ENCODE measurements around the gene TP53. TPM values are rescaled to one million over a fixed set of nuclear protein-coding genes. Genes with fewer than 3 reads are reported as not detected.

The TP53 gene
- total and polyA plus RNA-seq, 7 experiments from 2014 or later = 30.9 to 226 (median 59.1) TPM

Other genes starting within 250 kb of the TP53 start
- gene FGF11, start 248.0 kb downstream of the TP53 start, total RNA-seq = 10 to 100 TPM in 1 of 5 experiments, 1 to 10 TPM in 4; 2.8 to 39.7 (median 3.4) TPM
- gene FGF11, start 248.0 kb downstream of the TP53 start, polyA plus RNA-seq = under 1 TPM in 1 of 2 donors, not detected in 1; 0.09 TPM
- 10 to 100 TPM in 1 of 5 experiments, 1 to 10 TPM in 4; 6.0 to 14.6 (median 7.2) TPM for gene CHRNB1, start 242.4 kb downstream of the TP53 start, total RNA-seq
- gene CHRNB1, start 242.4 kb downstream of the TP53 start, polyA plus RNA-seq = 10 to 100 TPM; 14.9 to 24.8 TPM
- 10 to 100 TPM; 30.3 to 89.2 (median 64.1) TPM for gene ZBTB4, start 207.9 kb downstream of the TP53 start, total RNA-seq
- 10 to 100 TPM; 15.3 to 25.5 TPM for gene ZBTB4, start 207.9 kb downstream of the TP53 start, polyA plus RNA-seq
- under 1 TPM in 1 of 5 experiments, not detected in 4; 0.16 TPM for gene SLC35G6, start 206.0 kb downstream of the TP53 start, total RNA-seq
- gene SLC35G6, start 206.0 kb downstream of the TP53 start, polyA plus RNA-seq = not detected
- 100 to 1,000 TPM; 165 to 501 (median 225) TPM for gene POLR2A, start 203.1 kb downstream of the TP53 start, total RNA-seq
- gene POLR2A, start 203.1 kb downstream of the TP53 start, polyA plus RNA-seq = 10 to 100 TPM; 43.6 to 82.4 TPM
- gene TNFSF12, start 138.4 kb downstream of the TP53 start, total RNA-seq = 10 to 100 TPM; 27.3 to 82.4 (median 36.9) TPM
- 10 to 100 TPM; 25.4 to 36.1 TPM for gene TNFSF12, start 138.4 kb downstream of the TP53 start, polyA plus RNA-seq
- gene TNFSF13, start 128.7 kb downstream of the TP53 start, total RNA-seq = 10 to 100 TPM in 1 of 5 experiments, 1 to 10 TPM in 4; 2.0 to 45.6 (median 4.4) TPM
- 1 to 10 TPM; 1.1 to 1.5 TPM for gene TNFSF13, start 128.7 kb downstream of the TP53 start, polyA plus RNA-seq
- 10 to 100 TPM; 35.0 to 43.8 (median 40.8) TPM for gene SENP3, start 125.6 kb downstream of the TP53 start, total RNA-seq
- gene SENP3, start 125.6 kb downstream of the TP53 start, polyA plus RNA-seq = 10 to 100 TPM; 13.2 to 20.6 TPM
- gene CD68, start 107.9 kb downstream of the TP53 start, total RNA-seq = 100 to 1,000 TPM in 1 of 5 experiments, 10 to 100 TPM in 2, 1 to 10 TPM in 2; 6.8 to 176 (median 18.8) TPM
- gene CD68, start 107.9 kb downstream of the TP53 start, polyA plus RNA-seq = under 1 TPM; 0.12 to 0.21 TPM
- gene MPDU1, start 103.6 kb downstream of the TP53 start, total RNA-seq = 10 to 100 TPM; 25.4 to 79.8 (median 31.4) TPM
- gene MPDU1, start 103.6 kb downstream of the TP53 start, polyA plus RNA-seq = 10 to 100 TPM; 39.1 to 52.3 TPM
- 1 to 10 TPM in 2 of 5 experiments, under 1 TPM in 3; 0.44 to 1.6 (median 0.56) TPM for gene SOX15, start 97.4 kb downstream of the TP53 start, total RNA-seq
- not detected for gene SOX15, start 97.4 kb downstream of the TP53 start, polyA plus RNA-seq
- gene FXR2, start 72.6 kb downstream of the TP53 start, total RNA-seq = 10 to 100 TPM; 24.6 to 46.9 (median 34.0) TPM
- 10 to 100 TPM in 1 of 2 donors, 1 to 10 TPM in 1; 5.5 to 21.6 TPM for gene FXR2, start 72.6 kb downstream of the TP53 start, polyA plus RNA-seq
- gene SAT2, start 59.7 kb downstream of the TP53 start, total RNA-seq = 10 to 100 TPM; 26.5 to 95.0 (median 77.2) TPM
- 10 to 100 TPM; 42.0 to 47.2 TPM for gene SAT2, start 59.7 kb downstream of the TP53 start, polyA plus RNA-seq
- not detected for gene SHBG, start 57.4 kb downstream of the TP53 start, total RNA-seq
- not detected for gene SHBG, start 57.4 kb downstream of the TP53 start, polyA plus RNA-seq
- gene ATP1B2, start 36.6 kb downstream of the TP53 start, total RNA-seq = 1 to 10 TPM in 1 of 5 experiments, under 1 TPM in 4; 0.12 to 1.1 (median 0.29) TPM
- not detected for gene ATP1B2, start 36.6 kb downstream of the TP53 start, polyA plus RNA-seq
- 10 to 100 TPM in 2 of 5 experiments, 1 to 10 TPM in 3; 6.7 to 21.1 (median 9.6) TPM for gene WRAP53, start 987 bp upstream of the TP53 start, total RNA-seq
- 10 to 100 TPM in 1 of 2 donors, 1 to 10 TPM in 1; 9.6 to 18.9 TPM for gene WRAP53, start 987 bp upstream of the TP53 start, polyA plus RNA-seq
- gene EFNB3, start 17.7 kb upstream of the TP53 start, total RNA-seq = not detected
- gene EFNB3, start 17.7 kb upstream of the TP53 start, polyA plus RNA-seq = not detected
- under 1 TPM in 1 of 5 experiments, not detected in 4; 0.03 TPM for gene DNAH2, start 30.3 kb upstream of the TP53 start, total RNA-seq
- gene DNAH2, start 30.3 kb upstream of the TP53 start, polyA plus RNA-seq = not detected
- 100 to 1,000 TPM in 4 of 5 experiments, 10 to 100 TPM in 1; 32.2 to 179 (median 120) TPM for gene KDM6B, start 146.7 kb upstream of the TP53 start, total RNA-seq
- 1 to 10 TPM in 1 of 2 donors, under 1 TPM in 1; 0.95 to 1.5 TPM for gene KDM6B, start 146.7 kb upstream of the TP53 start, polyA plus RNA-seq
- 10 to 100 TPM in 4 of 5 experiments, under 1 TPM in 1; 0.70 to 32.7 (median 11.6) TPM for gene TMEM88, start 167.6 kb upstream of the TP53 start, total RNA-seq
- gene TMEM88, start 167.6 kb upstream of the TP53 start, polyA plus RNA-seq = not detected
- 10 to 100 TPM; 22.1 to 63.8 (median 24.9) TPM for gene NAA38, start 170.1 kb upstream of the TP53 start, total RNA-seq
- 100 to 1,000 TPM; 113 to 132 TPM for gene NAA38, start 170.1 kb upstream of the TP53 start, polyA plus RNA-seq
- 10 to 100 TPM in 2 of 5 experiments, 1 to 10 TPM in 3; 8.4 to 14.2 (median 9.5) TPM for gene CYB5D1, start 170.5 kb upstream of the TP53 start, total RNA-seq
- gene CYB5D1, start 170.5 kb upstream of the TP53 start, polyA plus RNA-seq = 1 to 10 TPM; 7.5 to 7.9 TPM
- 100 to 1,000 TPM; 189 to 417 (median 359) TPM for gene CHD3, start 201.3 kb upstream of the TP53 start, total RNA-seq
- 10 to 100 TPM; 12.7 to 39.3 TPM for gene CHD3, start 201.3 kb upstream of the TP53 start, polyA plus RNA-seq
- 1 to 10 TPM; 2.6 to 8.2 (median 5.5) TPM for gene RNF227, start 228.8 kb upstream of the TP53 start, total RNA-seq
- gene RNF227, start 228.8 kb upstream of the TP53 start, polyA plus RNA-seq = 1 to 10 TPM; 3.2 to 4.9 TPM
- gene KCNAB3, start 242.4 kb upstream of the TP53 start, total RNA-seq = 10 to 100 TPM in 4 of 5 experiments, 1 to 10 TPM in 1; 9.4 to 18.0 (median 17.5) TPM
- under 1 TPM; 0.10 to 0.25 TPM for gene KCNAB3, start 242.4 kb upstream of the TP53 start, polyA plus RNA-seq
- gene TRAPPC1, start 244.5 kb upstream of the TP53 start, total RNA-seq = 100 to 1,000 TPM in 3 of 5 experiments, 10 to 100 TPM in 2; 71.4 to 216 (median 103) TPM
- 100 to 1,000 TPM; 227 to 235 TPM for gene TRAPPC1, start 244.5 kb upstream of the TP53 start, polyA plus RNA-seq
- 10 to 100 TPM; 29.0 to 50.5 (median 33.6) TPM for gene CNTROB, start 244.7 kb upstream of the TP53 start, total RNA-seq
- gene CNTROB, start 244.7 kb upstream of the TP53 start, polyA plus RNA-seq = 10 to 100 TPM; 10.4 to 16.7 TPM